G401.6 (cell line): ENCODE measurements around the gene FBXL5.
"Not testable (repeated sequence)": the region's sequence is repeated elsewhere in the genome, so short reads cannot be mapped to it uniquely, and the experiment has no call there.

Experiments
- FAIRE-seq: peaks from 2 replicates; lab custom pipeline; 2012; peaks lifted over from hg19 to GRCh38; lab: Jason Lieb, UNC

FBXL5 gene

DNA sequence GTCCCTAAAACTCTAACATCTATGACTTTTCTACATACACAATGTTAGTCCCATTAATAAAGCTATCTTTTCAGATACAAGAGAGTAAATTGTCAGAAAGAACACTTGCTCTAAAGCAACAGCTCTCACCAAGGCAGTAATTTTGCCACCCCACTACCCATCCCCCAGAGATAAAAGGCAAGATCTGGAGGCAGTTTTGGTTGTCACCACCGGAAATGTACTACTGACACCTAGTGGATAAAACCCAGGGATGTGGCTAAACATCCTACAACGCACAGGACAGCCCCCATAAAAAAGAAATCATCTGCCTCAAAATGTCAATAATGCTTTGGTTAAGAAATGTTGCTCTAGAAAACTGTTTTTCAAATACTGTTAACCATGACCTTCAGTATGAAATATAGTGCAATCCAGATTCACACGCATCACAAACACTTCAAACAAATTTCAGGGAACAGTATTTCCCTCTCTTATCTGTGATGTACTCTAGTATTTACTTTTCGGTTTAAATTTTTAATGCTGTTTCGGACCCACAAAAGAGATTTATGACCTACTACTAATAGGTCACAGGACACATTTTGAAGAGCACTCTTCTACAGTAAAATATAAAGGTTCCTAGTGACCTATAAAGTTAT is 5.1 kb downstream of the FBXL5 start:
- FAIRE-seq = peak; percentile 63

DNA sequence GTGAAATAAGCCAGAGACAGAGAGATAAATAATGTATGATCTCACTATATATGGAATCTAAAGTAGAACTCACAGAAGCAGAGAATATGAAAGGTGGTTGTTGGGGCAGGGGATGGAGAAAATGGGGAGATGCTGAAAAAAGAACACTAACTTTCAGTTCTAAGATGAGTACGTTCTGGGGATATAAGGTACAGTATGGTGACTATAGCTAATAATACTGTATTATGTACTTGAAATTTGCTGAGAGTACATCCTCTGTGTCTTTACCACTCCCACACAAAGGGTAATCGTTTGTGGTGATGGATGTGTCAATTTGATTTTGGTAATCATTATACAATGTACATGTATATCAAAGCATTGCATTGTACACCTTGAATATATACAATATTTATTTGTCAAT is 6.6 kb downstream of the FBXL5 start:
- FAIRE-seq = no peak

DNA sequence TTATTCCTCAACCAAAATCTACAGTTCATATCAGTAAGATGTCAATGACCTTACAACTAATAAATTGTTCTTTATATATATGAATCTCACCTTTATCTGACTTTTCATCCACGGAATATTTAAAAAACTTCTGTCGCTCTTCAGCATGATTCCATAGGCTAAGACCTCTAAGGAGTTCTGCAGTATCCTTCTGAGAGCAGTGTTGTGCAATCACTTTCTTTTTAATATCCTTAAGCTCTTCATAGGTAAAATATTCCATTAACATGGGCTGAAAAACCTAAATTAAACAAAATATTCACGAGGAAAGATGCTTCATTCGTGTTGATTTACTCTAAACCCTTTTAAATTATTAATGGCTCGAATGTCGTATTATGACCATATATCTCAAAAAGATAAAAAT is 16.7 kb downstream of the FBXL5 start:
- FAIRE-seq = no peak

DNA sequence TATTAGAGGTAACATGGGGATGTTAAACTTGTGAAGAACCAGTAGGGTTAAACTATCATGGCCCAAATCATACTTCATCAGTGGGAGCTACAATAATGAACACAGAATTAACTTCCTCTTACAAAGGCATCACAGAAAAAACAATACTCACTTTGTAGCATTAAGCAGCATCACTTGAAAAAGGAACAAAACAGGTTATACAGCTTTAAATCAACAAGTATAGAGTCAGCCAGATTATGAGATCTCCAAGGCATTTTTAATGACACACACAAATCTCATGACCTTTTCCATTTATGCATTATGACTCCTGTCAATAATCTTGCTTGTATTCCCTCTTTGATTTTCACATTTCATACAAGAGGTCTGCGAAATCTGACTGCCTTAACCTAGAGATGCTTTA is 18.3 kb downstream of the FBXL5 start:
- FAIRE-seq = no peak

DNA sequence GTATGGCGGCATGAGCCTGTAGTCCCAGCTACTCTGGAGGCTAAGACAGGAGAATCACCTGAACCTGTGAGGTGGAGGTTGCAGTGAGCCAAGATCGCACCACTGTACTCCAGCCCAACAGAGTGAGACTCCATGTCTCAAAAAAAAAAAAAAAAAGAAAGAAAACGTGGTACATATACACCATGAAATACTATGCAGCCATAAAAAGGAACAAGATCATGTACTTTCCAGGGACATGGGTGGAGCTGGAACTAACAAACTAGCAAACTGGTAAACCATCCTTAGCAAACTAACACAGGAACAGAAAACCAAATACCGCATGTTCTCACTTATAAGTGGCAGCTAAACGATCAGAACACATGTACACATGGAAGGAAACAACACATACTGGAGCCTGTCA is 37.8 kb downstream of the FBXL5 start:
- not testable (repeated sequence) for FAIRE-seq

DNA sequence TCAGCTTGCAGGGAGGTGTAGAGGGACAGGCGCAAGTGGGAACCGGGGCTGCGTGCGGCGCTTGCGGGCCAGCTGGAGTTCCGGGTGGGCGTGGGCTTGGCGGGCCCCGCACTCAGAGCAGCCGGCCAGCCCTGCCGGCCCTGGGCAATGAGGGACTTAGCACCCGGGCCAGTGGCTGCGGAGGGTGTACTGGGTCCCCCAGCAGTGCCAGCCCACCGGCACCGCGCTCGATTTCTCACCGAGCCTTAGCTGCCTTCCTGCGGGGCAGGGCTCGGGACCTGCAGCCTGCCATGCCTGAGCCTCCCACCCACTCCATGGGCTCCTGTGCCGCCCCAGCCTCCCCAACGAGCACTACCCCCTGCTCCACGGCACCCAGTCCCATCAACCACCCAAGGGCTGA is 40.3 kb downstream of the FBXL5 start:
- FAIRE-seq = not testable (repeated sequence)

DNA sequence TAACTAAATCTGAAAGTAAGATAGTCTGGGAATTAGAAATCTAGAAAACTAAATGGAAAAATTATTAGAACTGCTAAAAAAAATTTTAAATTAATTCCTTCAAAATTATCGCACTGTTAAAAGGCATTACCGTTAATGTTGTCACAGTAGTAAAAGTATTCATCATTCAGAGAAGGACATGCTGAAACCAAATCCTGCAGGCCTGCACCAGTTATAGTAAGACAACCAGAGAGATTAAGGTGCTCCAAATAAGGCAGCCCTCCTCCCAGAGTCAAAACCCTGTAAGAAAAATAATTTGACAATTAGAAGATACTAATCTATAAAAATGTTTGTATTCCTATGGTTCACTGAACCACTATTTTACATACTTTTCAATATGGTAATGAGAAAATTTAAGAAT is 43.0 kb downstream of the FBXL5 start:
- peak; percentile 8 for FAIRE-seq

DNA sequence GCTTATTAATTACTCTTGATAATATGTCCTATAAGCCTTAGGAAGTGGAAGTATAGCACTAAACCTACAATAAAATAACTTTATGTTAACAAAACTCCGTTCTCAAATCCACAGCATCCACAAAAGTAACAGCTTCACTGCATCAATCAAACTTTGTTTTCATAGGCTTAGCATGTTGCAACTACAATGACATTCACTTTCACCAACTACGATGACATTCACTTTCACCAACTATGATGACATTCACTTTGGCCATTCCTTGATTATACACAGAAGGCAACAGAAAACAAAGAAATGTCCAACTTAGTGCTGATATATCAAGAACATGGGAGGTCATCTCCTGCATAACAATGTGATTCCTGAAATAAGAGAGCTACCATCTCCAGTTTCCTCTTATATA is 44.3 kb downstream of the FBXL5 start:
- FAIRE-seq = no peak

DNA sequence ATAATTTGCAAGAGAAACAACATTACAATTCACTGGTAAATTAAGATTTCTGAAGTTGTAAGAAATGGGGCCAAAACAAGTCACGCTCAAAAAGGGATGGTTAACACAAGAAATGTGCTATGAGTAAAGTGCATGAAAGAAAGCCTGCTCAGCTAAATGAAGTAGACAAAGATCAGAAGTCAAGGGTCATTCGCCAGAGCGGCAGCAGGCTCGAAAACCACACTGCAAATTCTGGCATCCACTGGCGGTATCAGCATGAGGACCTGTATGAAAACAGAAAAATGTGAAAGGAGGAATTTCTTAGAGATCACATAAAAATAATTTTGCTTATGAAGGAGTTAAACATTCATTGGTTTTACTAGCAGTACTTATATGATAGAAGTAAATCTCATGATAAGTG is 49.6 kb downstream of the FBXL5 start:
- no peak for FAIRE-seq

DNA sequence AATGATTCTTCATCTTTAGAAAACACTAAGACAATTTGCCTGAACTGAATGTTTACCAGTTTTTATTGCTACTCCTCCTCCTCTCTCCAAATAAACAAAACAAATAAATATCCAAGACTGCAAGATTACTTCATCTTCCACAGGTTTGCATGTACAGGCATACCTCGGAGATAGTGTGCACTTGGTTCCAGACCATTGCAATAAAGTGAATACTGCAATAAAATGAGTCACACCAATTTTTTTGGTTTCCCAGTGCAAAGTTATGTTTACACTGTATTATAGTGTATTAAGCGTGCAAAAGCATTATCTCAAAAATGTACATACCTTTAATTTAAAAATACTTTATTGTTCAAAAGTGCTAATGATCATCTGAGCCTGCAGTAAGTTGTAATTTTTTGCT is 53.3 kb downstream of the FBXL5 start:
- no peak for FAIRE-seq

DNA sequence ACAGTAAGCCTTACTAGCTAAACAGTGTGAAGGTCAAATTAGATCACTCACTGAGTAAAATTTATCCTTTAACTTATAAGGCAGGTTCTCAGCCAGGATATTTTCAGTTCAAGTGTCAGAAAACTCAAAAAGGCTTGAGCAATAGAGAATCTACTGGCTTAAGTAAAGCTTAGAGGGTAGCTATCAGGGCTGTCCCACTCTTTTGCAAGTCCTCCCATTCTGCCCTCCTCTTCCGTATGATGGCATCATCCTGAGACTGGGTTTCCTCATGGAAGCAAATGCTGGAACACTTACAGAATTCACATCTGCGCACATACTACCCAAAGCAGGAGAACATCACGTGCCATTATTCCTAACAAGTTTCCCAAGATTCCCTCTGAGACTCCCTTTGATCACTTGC is 55.0 kb downstream of the FBXL5 start:
- no peak for FAIRE-seq

DNA sequence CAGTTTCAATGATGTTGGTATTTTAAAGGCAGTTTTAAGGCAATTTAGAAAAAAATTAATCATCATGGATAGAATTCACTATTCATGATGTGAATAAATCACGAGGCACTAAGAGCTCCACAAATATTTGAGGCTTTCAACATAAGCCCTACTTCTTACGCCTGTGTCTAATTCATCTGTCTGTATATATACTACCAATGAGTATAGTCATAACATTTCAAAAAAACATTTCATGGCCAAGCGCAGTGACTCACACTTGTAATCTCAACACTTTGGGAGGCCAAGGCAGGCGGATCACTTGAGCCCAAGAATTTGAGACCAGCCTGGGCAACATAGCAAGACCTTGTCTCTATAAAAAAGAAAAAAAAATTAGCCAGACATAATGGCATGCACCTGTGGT is 56.5 kb downstream of the FBXL5 start:
- FAIRE-seq = no peak

DNA sequence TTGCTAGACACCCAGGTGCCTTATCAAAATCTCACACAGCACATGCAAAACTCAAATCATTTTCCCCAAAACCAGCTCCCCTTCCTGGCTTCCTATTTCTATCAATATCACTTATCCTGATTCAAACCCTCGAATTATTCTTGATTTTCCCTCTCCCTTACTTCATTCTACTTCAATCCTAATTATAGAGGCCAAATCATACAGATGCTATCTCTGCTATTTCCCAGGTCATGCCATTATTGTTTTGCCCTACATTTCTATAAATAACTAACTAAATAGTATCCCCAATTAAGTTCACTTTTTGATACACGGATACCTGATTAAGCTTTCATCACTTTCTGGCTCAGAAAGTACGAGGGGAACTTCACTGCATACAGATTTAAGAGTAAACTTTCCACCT is 62.4 kb downstream of the FBXL5 start:
- no peak for FAIRE-seq

DNA sequence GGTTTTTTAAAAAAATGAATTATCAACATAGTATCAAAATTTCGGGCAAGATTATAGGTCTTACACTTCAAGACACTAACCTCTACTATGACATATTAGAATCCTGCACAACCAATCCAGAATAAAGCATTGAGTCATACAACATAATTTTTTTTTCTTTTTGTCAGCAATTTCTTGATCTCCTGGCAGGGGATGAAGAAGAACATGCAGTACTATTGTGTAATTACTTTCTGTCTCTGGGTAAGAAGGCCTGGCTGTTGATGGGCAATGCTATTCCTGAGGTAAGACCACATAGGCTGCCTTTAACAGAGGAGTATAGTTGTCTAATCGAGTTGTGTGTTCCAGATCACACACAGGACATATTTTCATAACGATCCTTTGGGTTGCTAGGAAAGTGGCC is 67.5 kb downstream of the FBXL5 start:
- no peak for FAIRE-seq

DNA sequence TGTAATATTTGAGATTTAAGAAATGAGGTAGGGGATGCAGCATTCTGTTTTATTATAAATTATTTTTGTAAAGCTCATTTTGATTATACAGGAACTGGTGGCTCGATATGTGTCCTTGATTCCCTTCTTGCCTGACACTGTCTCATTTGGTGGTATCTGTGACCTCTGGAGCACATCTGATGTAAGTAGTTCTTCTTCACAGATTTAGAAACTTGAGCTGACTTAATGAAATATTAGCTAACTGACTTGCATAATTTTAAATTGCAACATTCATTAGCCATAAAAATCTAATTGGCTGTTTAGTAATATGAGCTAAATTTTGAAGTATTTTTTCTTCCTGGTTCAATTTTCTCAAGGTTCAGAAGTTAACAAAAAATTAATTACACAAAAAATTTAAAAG is 69.1 kb downstream of the FBXL5 start:
- no peak for FAIRE-seq

DNA sequence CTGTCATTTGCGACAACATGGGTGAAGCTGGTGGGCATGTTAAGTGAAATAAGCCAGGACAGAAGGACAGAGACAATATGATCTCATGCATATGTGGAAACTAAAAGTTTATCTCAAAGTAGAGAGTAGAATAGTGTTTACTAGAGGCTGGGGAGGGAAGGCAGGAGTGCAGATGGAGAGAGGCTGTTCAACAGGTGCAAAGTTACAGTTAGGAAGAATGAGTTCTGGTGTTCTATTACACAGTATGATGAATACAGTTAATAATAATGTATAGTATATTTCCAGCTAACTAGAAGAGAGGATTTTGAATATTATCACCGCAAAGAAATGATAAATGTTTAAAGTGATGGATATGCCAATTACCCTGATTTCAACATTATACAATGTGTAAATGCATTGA is 69.8 kb downstream of the FBXL5 start:
- no peak for FAIRE-seq

DNA sequence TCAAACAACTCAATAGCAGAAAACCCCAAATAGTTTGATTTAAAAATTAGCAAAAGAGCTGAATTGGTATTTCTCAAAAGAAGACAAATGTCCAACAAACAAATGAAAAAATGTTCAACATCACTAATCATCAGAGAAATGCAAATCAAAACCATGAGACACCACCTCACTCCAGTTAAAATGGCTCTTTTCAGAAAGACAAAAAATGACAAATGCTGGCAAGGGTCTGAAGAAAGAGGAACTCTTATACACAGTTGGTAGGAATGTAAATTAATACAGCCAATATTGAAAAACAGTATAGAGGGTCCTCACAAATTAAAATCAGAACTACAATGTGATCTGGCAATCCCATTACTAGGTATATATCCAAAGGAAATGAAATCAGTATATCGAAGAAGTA is 70.4 kb downstream of the FBXL5 start:
- no peak for FAIRE-seq

DNA sequence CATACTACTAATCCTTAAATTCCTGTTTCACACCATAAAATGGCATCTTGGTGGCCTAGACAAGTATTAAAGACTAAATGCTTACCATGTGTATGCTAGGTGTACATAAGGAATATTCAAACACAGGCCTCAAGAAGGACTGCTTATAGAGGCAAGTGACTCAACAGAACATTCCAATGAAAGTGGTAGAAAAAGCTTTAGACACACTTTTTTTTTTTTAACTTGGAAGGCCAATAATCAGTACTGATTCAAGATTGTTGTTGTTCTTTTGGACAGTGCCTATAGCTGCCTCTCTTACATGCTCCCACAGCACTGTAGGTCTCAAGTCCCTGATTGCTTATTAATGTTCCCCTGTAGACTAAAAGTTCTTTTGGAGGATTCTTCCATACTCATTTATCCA is 77.6 kb downstream of the FBXL5 start:
- FAIRE-seq = no peak

DNA sequence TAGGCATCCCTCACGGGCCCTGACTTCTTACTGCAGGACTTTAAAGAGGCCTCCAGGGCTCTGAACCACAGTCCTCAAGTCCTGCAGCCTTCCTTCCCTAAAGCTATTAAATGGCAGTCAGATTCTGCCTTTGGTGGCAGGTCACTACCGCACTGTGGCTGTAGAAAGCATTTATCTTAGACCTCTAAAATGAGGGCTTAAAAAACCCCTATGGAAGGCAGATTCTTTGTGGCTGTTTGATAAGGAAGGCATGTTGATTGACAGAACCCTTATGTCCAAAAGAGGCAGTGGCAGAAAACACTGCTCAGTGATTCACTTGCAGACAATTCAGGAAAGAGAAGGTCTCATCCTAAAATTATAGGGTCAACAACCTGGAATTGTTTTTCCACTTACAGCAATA is 79.2 kb downstream of the FBXL5 start:
- FAIRE-seq = no peak

DNA sequence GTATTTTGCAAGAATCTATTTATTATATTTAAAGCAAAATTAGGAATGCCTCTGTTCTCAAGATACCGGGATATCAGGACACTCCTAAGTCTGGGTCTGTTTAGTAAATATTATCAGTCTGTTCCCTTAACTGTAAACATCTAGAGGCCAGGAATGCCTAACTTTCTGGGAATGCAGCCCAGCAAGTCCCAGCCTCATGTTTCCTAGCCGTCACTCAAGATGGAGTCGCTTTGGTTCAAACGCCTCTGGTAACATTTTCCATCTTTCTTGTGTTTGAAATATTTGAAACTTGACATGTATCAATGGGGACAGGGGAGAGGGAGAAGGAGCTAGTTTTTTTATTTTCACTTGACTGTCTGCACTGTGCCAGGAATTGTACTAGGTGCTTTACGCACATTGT is 85.4 kb downstream of the FBXL5 start:
- no peak for FAIRE-seq

DNA sequence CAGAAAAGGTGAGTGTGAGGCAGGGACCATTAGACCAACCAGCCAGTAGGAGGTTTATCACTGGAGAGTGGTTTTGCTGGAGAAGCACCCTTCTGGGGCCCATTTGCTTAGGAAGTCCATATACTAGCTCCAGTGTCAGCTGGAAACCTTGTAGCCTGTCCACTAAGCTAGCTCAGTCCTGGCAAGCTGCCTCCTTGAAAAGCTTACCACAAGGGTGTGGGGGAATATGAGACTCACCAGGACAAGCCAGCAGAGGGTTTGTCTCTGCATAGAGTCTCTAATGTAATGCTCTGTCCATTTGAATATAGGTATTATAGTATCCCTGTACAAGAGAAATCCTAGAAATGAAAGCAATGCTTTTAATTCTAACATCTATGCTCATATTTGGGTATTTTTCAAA is 86.3 kb downstream of the FBXL5 start:
- FAIRE-seq = no peak

DNA sequence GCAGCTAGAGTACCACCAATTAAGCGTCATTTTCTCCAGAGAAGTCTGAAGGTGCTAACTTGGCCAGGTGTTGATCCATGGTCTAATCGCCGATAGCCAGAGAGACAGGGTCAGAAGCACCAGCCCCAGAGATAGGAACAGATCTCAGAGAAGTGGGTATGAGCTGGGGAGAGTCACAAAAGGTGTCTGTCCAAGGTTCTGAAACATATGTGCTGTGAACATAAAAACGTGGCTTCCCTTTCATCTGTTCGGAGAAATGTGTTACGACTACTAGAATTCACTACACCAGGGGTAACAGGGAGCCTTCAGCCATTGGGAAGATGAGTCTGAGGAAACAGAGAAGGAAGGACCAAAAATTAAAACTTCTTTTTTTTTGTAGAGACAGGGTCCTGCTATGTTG is 91.3 kb downstream of the FBXL5 start:
- no peak for FAIRE-seq

DNA sequence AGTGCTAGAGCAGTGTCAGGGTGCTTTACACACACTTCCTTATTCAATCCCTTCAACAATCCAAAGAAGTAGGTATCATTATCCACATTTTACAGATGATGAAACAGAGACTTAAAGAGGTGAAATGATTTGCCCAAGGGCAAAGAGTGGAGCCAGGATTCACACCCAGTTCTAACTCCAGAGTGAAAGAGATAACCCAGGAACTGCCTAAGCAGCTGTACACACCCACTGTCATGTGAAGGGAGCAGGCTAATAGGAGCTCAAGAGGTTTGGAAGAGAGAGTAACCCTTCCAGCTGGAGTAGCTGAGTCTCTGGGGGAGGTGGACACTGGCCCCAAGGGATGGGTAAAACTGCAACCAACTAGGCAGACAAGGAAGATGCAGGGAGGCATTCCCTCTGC is 92.5 kb downstream of the FBXL5 start:
- no peak for FAIRE-seq

DNA sequence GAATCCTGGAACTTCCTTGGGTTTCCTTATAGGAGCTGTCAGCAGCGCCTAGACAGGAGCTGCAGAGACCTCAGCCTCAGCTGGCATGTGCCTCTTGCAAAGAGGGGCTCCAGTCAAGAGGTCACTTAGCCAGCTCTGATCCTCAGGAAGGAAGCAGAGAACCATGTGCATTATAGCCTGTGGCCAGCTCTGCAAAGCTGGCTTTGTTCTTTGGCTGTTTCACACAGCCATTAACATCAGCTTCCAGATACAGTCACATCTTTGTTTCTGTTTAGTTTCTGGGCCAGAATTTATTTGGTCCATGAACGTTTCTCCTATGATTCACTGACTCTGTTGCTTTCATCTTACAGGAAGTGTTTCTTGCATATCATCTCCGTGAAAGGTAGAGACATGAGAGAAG is 93.0 kb downstream of the FBXL5 start:
- FAIRE-seq = no peak

DNA sequence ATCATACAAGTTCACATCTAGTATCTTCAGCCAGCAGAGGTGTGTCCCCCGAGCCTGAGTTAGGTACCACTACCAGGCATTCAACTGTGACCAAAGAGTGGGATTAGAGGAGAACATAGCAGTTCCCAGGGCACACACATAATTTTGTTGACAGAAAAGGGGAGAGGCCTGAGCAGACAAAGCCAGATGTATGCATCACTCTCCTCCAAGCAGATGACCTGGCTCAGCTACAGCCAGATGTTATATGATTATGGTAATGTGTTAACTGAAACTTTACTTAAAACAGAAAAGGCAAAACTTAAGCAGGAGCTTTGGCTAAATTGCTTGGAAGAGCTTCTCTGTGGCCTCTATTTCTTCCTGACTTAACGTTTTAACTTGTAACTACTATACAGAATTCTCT is 96.6 kb downstream of the FBXL5 start:
- no peak for FAIRE-seq
